Erythroblast (primary cell): Measurements from ENCODE around the gene DACT1.
"Not testable (repeated sequence)": the region's sequence is repeated elsewhere in the genome, so short reads cannot be mapped to it uniquely, and the experiment has no call there.

Experiments used
- DNase-seq, 2 experiments: peaks; one replicate each; lab custom pipeline; 2025; lab: John Stamatoyannopoulos, UW
- GATA1 ChIP-seq: IDR thresholded peaks from 2 replicates; pipeline ENCODE4 v1.6.1; 2011; ENCODE audit warnings: low read depth, mild to moderate bottlenecking, control low read depth, low read length, moderate library complexity
- POLR2A ChIP-seq: IDR thresholded peaks from 2 replicates; pipeline ENCODE4 v1.6.1; 2011; ENCODE audit warnings: mild to moderate bottlenecking, low read length

Gene DACT1, protein sequence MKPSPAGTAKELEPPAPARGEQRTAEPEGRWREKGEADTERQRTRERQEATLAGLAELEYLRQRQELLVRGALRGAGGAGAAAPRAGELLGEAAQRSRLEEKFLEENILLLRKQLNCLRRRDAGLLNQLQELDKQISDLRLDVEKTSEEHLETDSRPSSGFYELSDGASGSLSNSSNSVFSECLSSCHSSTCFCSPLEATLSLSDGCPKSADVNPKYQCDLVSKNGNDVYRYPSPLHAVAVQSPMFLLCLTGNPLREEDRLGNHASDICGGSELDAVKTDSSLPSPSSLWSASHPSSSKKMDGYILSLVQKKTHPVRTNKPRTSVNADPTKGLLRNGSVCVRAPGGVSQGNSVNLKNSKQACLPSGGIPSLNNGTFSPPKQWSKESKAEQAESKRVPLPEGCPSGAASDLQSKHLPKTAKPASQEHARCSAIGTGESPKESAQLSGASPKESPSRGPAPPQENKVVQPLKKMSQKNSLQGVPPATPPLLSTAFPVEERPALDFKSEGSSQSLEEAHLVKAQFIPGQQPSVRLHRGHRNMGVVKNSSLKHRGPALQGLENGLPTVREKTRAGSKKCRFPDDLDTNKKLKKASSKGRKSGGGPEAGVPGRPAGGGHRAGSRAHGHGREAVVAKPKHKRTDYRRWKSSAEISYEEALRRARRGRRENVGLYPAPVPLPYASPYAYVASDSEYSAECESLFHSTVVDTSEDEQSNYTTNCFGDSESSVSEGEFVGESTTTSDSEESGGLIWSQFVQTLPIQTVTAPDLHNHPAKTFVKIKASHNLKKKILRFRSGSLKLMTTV

DNA sequence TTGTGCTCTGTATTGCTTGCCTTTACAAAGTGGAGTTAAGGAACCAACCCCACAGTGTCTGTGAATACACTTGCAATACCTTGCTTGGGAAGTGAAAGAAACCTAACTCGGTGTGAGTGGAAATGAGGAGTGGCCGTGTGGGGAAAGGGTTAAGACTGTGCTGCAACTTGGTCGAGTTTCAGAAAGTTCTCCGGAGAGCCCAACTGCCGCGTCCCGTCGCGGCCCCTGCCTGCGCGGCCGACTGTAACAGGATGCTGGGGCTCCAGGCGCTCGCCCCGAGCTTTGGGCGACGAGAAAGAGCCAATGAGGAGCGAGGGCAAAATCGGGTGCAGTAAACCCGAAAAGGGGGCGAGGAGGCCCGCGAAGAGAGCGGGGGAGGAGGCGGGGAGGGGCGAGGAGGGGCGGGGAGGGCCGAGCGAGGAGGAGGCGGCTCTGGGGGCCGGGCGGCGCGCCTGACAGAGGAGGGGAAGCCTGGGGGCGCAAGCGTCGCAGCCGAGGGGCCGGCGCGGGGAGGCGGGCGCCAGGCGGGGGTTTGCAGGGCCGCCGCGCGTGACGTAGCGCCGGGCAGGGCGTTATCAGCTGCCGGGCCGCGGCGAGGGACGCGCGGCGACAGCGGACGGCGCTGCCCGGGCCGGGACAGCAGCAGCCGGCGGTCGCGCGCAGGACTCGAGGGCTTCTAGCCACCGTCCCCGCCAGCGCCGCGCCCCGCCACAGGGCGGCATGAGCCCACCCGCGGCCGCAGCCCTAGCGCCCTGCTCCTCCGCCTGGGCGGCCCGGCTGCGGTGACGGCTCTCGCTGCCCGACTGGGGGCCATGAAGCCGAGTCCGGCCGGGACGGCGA is at the start of gene DACT1:
Gene DACT1 (plus strand): TSS at position 572 of the 840 bp plus-strand sequence. CDS start 241 bp downstream, at position 813.
- peak; percentile 59 to 60 for DNase-seq
- TF ChIP-seq POLR2A: no peak
- TF ChIP-seq GATA1: no peak

DNA sequence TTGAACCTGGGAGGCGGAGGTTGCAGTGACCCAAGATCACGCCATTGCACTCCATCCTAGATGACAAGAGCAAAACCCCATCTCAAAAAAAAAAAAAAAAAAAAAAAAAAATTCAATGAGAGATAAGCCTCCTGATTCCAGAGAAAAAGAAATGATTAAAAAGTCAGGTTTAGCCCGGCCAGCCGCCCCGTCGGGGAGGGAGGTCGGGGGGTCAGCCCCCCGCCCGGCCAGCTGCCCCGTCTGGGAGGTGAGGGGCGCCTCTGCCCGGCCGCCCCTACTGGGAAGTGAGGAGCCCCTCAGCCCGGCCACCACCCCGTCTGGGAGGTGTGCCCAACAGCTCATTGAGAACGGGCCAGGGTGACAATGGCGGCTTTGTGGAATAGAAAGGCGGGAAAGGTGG is 49.4 kb upstream of the DACT1 start:
- not testable (repeated sequence) for DNase-seq

DNA sequence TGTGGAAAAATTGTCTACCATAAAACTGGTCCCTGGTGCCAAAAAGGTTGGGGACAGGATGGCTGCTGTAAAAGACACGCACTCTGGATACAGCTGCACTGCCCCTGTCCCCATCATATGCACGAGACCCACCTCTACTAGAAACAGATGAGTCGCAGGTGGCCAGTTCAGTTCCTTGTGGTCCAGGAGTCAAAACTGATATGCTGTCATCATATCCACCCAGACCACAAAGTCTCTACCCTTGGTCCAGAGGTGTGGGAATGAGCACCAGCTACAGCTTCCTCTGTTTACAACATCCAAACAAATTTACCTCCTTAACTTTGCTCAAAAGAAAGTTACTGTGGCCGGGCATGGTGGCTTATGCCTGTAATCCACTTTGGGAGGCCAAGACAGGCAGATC is 43.8 kb upstream of the DACT1 start:
- DNase-seq: no peak
- no peak for TF ChIP-seq GATA1
- no peak for TF ChIP-seq POLR2A

DNA sequence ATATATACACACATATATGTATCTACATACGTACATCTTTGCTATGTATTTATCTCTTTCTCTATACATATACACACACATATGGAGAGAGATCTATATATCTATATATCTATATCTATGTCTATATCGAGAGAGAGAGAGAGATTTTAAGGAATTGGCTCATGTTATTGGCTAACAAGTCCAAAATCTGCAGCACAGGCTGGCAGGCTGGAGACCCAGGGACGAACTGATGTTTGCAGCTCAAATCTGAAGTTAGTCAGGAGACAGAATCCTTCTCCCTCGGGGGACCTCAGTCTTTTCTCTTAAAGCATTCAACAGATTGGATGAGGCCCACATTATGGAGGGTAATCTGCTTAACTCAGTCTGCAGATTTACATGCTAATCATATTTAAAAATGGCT is 40.7 kb upstream of the DACT1 start:
- TF ChIP-seq POLR2A: no peak
- TF ChIP-seq GATA1: no peak
- DNase-seq: no peak

DNA sequence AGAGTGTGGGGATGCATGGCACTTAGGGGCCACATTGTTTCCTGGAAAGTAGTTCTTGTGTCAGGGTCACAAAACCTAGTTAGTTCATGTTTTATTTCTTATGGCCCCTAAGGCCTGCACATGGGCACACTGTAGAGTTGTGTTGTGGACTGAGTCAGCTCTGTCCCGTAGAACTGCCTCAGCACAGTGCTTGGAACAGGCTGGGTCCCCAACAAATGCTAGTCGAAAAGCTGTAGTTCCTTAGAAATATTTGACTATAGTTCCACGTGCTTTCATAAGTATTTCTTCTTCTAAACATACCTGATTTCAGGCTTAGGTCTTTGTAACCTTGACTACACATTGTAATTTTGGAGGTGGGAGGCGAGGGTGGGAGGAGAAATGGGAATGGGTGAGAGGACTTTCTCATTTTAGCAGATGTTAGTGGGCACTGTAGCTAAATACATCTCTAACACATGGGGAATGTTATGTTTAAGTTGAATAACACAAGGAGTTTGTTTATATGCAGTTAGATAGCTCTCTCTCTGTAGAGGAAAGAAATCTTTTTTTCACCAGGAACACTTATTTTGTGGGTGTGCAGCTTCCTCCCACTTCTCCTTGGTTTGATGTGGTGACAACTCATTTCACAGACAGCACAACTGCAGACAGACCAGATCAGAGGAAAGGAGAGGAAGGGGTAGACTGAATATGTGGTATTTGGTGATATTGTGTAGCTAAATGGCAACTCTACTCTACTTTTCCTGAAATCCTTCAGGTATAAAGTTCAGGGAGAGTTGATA is 39.5 kb upstream of the DACT1 start:
- DNase-seq: no peak
- TF ChIP-seq GATA1: no peak
- TF ChIP-seq POLR2A: no peak

DNA sequence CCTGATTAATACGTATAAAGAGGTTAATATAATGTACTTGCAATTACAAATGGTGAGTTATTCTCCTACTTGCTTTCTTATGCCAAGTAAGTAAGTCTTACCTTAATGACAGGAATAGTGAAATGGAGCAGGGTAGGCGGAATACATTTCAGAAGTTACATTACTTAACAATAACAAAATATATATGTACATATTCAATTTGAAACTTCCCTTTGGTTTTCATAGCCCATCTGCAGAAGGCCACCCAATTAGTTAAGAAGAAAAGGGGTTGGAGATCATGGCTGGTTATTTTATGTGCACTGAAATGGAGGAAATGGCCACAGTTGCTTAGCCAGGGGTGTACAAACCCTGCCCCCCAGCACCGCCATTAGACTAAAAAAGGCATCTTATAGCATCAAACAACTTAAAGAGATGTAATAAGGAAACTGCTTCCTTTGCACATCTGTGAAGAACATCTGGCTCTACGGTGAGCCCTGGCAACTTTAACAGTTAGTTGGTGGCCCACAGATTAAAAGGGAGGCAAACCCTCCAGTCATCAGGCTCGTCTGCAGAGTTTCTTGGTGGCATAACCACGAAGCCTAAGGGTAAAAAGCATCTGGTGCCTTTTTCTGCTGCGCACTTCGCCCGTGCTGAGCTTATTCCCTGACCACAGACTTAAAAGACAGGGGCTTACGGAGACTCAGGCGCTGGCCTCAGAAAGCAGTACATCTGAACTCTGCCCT is 38.8 kb upstream of the DACT1 start:
- DNase-seq: no peak
- TF ChIP-seq POLR2A (no peak), GATA1 (no peak)

DNA sequence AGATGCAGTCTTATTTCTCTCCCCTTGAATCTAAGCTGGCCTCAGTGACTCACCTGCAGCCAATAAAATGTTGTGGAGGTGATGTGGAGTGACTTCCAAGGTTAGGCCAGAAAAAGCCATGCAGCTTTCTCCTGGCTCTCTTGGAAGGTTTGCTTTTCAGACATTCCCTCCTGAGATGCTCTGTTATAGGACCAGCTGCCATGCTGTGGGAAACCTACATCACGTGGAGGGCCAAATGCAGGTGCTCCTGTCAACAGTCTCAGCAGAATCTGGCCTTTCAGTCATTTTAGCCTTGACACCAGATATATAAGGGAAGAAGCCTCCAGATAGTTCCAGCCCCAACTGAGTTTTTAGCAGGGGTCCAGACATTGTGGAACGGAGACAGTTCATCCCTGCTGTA is 38.1 kb upstream of the DACT1 start:
- TF ChIP-seq POLR2A (no peak), GATA1 (no peak)
- DNase-seq: no peak

DNA sequence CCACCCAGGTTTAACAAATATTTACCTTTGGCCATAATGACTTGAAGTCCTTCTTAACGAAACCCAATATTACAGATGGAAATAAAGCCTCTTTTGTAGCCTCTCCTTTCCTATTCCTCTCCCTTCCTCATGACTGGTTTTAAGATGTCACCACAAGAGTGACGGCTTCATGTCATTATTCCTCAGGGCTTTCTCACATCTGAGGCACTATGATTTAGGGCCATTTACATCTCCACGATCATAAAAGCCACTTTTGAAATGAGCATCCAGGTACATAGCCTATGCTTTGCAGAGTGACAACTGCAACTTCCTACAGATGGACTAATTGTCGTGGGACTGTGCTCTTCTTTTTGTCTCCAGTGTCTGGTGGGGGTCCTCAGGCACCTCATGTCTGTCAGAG is 32.3 kb upstream of the DACT1 start:
- TF ChIP-seq POLR2A (no peak), GATA1 (no peak)
- no peak for DNase-seq

DNA sequence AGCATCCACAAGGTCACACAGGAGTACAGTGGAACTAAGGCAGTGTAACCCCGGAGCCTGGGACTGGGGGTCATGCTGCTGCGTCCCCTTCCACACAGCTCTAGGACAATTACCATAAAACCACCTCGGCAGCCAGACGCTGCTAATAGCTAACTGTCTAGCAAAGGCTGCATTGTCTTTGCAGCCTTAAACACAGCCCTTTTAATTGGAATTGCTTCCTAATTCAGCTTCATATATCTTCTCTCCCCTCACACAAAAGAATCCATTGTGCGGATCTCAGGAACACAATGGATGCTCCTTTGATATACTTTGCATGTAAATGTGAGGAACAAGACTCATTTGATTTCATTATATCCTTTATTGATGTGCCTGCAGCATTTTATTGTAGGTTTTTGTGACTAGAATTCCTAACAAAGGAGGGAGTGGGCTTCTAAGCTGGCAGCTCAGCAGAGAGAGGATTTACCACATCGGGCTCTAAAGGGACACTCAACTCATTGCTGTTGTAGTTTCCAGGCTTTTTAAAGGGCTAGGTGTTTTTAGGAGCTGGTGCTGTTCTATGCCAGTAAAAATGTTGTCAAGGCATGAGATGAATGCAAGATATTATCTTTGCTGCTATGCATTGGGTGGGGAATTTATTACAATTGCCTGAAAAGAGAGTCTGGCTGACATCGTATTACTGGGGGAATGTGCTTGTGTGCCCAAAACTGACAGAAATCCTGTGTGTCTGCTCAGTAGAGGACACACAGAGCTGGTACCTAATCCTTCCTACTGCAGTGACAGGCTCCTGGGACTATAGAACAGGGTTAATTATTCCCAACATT is 30.4 kb upstream of the DACT1 start:
- no peak for TF ChIP-seq GATA1
- no peak for DNase-seq

DNA sequence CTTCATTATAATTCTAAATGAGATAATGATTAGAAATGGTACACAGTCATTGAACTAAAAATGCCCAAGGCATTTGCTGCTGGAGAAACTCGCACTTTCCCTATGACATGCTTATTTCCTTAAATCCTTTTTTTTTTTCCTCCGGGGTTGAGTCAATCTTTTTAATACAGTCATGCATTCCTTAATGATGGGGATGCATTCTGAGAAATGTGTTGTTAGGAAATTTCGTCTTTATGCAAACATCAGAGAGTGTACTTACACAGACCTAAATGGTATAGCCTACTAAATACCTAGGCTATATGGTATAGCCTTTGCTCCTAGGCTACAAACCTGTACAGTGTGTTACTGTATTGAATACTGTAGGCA is 29.8 kb upstream of the DACT1 start:
- TF ChIP-seq GATA1: no peak
- TF ChIP-seq POLR2A: no peak
- no peak for DNase-seq

DNA sequence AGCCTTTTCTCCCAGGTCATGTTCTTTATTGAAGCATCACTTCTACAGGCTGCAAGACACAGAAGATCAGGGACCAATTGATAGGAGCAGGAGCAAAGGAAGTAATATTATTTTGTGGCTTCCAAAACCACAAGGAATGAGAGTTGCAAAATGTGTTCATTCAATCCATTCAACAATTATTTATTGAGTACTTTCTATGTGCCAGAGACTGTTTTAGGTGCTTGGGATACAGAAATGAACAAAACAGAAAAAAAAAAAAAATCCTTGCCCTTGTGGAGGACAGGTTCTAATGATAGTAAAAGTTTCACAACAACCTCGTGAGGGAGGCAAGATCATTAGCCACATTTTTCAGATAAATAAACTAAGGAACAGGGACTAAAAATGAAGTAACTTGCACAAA is 20.1 kb upstream of the DACT1 start:
- no peak for DNase-seq
- no peak for TF ChIP-seq GATA1
- TF ChIP-seq POLR2A: no peak

DNA sequence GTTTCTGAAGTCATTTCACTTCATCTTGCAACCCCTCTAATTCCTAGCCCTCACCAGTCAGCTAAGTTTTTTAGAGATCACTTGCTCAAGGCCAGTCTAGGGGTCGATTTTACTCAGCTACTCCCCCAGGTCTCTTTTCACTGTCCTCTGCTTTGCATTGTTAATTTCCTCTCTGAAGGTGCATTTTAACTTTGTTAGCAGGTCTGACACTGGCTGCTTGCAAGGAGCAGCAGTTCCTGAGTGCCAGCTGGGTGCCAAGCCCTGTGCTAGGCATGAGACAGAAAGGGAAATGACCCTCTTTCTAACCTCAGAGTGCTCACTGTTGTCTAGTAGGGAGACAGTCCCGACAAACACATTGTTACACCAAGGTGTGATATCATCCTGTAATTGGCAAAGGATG is 17.8 kb upstream of the DACT1 start:
- no peak for DNase-seq
- TF ChIP-seq POLR2A: no peak
- TF ChIP-seq GATA1: no peak
